DOHH2 (cell line): Measurements from ENCODE around the gene C12orf76.

Experiments used
- H3F3A ChIP-seq: fragments of 200-600 bp; sonication (generic), shearing (Covaris generic); 2 replicates; pipeline ENCODE4 v1.6.0; 2016; ENCODE audit warnings: antibody characterized with exemption, mild to moderate bottlenecking; ENCODE audit not compliant: control insufficient read depth, insufficient read depth
- H3K27ac ChIP-seq: fragments of 200-600 bp; sonication (generic); 2 replicates; pipeline ENCODE4 v1.5.1; 2014; ENCODE audit warnings: low read depth, mild to moderate bottlenecking, low read length, moderate library complexity
- H3K27me3 ChIP-seq: fragments of 200-600 bp; sonication (generic); 2 replicates; pipeline ENCODE4 v1.6.1; 2014; ENCODE audit warnings: mild to moderate bottlenecking, low read length, mixed read lengths; ENCODE audit not compliant: control insufficient read depth
- H3K36me3 ChIP-seq: fragments of 200-600 bp; sonication (generic); 2 replicates; pipeline ENCODE4 v1.6.1; 2014; ENCODE audit warnings: mild to moderate bottlenecking, low read length, moderate library complexity, mixed read lengths; ENCODE audit not compliant: control insufficient read depth
- H3K4me1 ChIP-seq: fragments of 200-600 bp; sonication (generic); 2 replicates; pipeline ENCODE4 v1.6.1; 2014; ENCODE audit warnings: mild to moderate bottlenecking, low read length, mixed read lengths; ENCODE audit not compliant: control insufficient read depth
- H3K4me2 ChIP-seq: fragments of 200-600 bp; sonication (generic); 2 replicates; pipeline ENCODE4 v1.6.0; 2014; ENCODE audit warnings: mild to moderate bottlenecking, low read length, moderate library complexity
- H3K4me3 ChIP-seq: fragments of 200-600 bp; sonication (generic); 2 replicates; pipeline ENCODE4 v1.5.1; 2014; ENCODE audit warnings: mild to moderate bottlenecking, low read length, mixed read lengths
- H3K79me2 ChIP-seq: fragments of 200-600 bp; sonication (generic); 2 replicates; pipeline ENCODE4 v1.6.1; 2014; ENCODE audit warnings: mild to moderate bottlenecking, low read length, mixed read lengths; ENCODE audit not compliant: control insufficient read depth
- H3K9me2 ChIP-seq: fragments of 200-600 bp; sonication (generic); replicated peaks from 2 replicates; pipeline ENCODE4 v1.6.1; 2014; ENCODE audit warnings: mild to moderate bottlenecking, low read length, mixed read lengths; ENCODE audit not compliant: control insufficient read depth
- H3K9me3 ChIP-seq: fragments of 200-600 bp; sonication (generic); 2 replicates; pipeline ENCODE4 v1.6.1; 2014; ENCODE audit warnings: antibody characterized with exemption, low read length, mixed read lengths; ENCODE audit not compliant: control insufficient read depth, insufficient read depth
- H4K20me1 ChIP-seq: fragments of 200-600 bp; sonication (generic); 2 replicates; pipeline ENCODE4 v1.6.0; 2014; ENCODE audit warnings: low read depth, mild to moderate bottlenecking, antibody characterized with exemption, low read length, moderate library complexity; ENCODE audit not compliant: control insufficient read depth, insufficient read depth
- CTCF ChIP-seq: fragments of 200-600 bp; sonication (generic); IDR thresholded peaks from one replicate; pipeline ENCODE4 v1.5.1; 2014; ENCODE audit warnings: antibody characterized with exemption, mild to moderate bottlenecking, low read depth, low read length; ENCODE audit not compliant: poor library complexity, severe bottlenecking
- EZH2phosphoT487 ChIP-seq: fragments of 200-600 bp; sonication (generic); IDR thresholded peaks from 2 replicates; pipeline ENCODE4 v1.6.1; 2017; ENCODE audit warnings: borderline replicate concordance, mild to moderate bottlenecking, antibody characterized with exemption, low read length, moderate library complexity, mixed read lengths

C12orf76 gene

GRCh38 chr12:110035534-110036104, 12.7 kb downstream of the C12orf76 start:
- Histone ChIP-seq H3K9me2 (no peaks in the 10 kb centered on the region), H3K4me2 (no peak overlapping the region), H3K36me3 (peaks cover 89% of the 10 kb centered on the region), H3K79me2 (peaks cover 13% of the 10 kb centered on the region), H3K9me3 (no peaks in the 10 kb centered on the region), H4K20me1 (peaks cover 5% of the 10 kb centered on the region; the same call in 1 of the 2 replicates), H3K27ac (no peak overlapping the region), H3F3A (peaks cover 18% of the 10 kb centered on the region), H3K27me3 (no peaks in the 10 kb centered on the region), H3K4me3 (no peak overlapping the region), H3K4me1 (peaks cover 24% of the 10 kb centered on the region)
- no peak for TF ChIP-seq EZH2phosphoT487

GRCh38 chr12:110033888-110034287, 14.4 kb downstream of the C12orf76 start:
- Histone ChIP-seq H3K36me3 (peaks cover 92% of the 10 kb centered on the region), H3K4me2 (no peak overlapping the region), H3K4me1 (peaks cover 15% of the 10 kb centered on the region), H3K79me2 (peaks cover 2% of the 10 kb centered on the region), H3K9me3 (no peaks in the 10 kb centered on the region), H3K27me3 (no peaks in the 10 kb centered on the region), H3F3A (peaks cover 10% of the 10 kb centered on the region), H3K9me2 (no peaks in the 10 kb centered on the region), H3K4me3 (no peak overlapping the region), H3K27ac (no peak overlapping the region), H4K20me1 (peaks cover 1% of the 10 kb centered on the region; the same call in 1 of the 2 replicates)
- TF ChIP-seq CTCF (no peak), EZH2phosphoT487 (no peak)

- Histone ChIP-seq H3K79me2 (peaks cover 7% of the 10 kb centered on the region), H3K9me2 (no peaks in the 10 kb centered on the region), H3K4me2 (no peak overlapping the region), H3K4me1 (no peaks in the 10 kb centered on the region), H3K27ac (no peak overlapping the region), H3K36me3 (peaks cover 87% of the 10 kb centered on the region), H3K27me3 (no peaks in the 10 kb centered on the region), H4K20me1 (no peaks in the 10 kb centered on the region), H3K9me3 (no peaks in the 10 kb centered on the region), H3F3A (no peaks in the 10 kb centered on the region; the same call in 1 of the 2 replicates), H3K4me3 (no peak overlapping the region)
- no peak for TF ChIP-seq CTCF
- TF ChIP-seq EZH2phosphoT487, result no peak
Measured at GRCh38 chr12:110029290-110029815, 19.0 kb downstream of the C12orf76 start.

GRCh38 chr12:110028323-110028722, 20.0 kb downstream of the C12orf76 start:
- Histone ChIP-seq H3F3A (no peaks in the 10 kb centered on the region; the same call in 1 of the 2 replicates), H3K27ac (no peak overlapping the region), H3K9me3 (no peaks in the 10 kb centered on the region), H3K27me3 (no peaks in the 10 kb centered on the region), H3K79me2 (peaks cover 14% of the 10 kb centered on the region), H3K9me2 (no peaks in the 10 kb centered on the region), H3K4me1 (peaks cover 9% of the 10 kb centered on the region), H3K4me2 (no peak overlapping the region), H4K20me1 (no peaks in the 10 kb centered on the region), H3K36me3 (peaks cover 87% of the 10 kb centered on the region), H3K4me3 (no peak overlapping the region)
- no peak for TF ChIP-seq CTCF
- TF ChIP-seq EZH2phosphoT487, result no peak
